Endothelial cell of umbilical vein (primary cell): ENCODE data around the gene PTDSS2. TPM values are rescaled to one million over a fixed set of nuclear protein-coding genes. Genes with fewer than 3 reads are reported as not detected.

Source experiments
- BruUV-seq: library from RNA; stranded (reverse); fragments of 400-500 nt; replicated peaks from 2 replicates; lab custom pipeline; 2021; lab: Mats Ljungman, UMichigan
- CTCF ChIA-PET: fragments of 300-600, 350-600 bp; sonication (Branson Sonifier 250); formaldehyde crosslinking; loops from one replicate; lab custom pipeline; 2021; ENCODE audit warnings: antibody characterized with exemption, inconsistent platforms; lab: Charles Lee
- POLR2A ChIA-PET: fragments of 300-600, 350-600 bp; sonication (Branson Sonifier 250); formaldehyde crosslinking; loops from one replicate; lab custom pipeline; 2021; ENCODE audit warnings: antibody characterized with exemption, inconsistent platforms; lab: Charles Lee
- DNase-seq: peaks from one replicate; pipeline ENCODE4 v3.0.0-alpha.2; 2011; ENCODE audit warnings: low read depth, low spot score
- FAIRE-seq: peaks from 2 replicates; lab custom pipeline; 2011; peaks lifted over from hg19 to GRCh38; lab: Jason Lieb, UNC
- H2AFZ ChIP-seq: 2 replicates; pipeline ENCODE4 v1.6.0; 2012; ENCODE audit warnings: low read depth, low read length, control low read depth, inconsistent platforms
- H3K27ac ChIP-seq: 2 replicates; pipeline ENCODE4 v1.5.1; 2011; ENCODE audit warnings: low read depth, mild to moderate bottlenecking, control low read depth, low read length, moderate library complexity; ENCODE audit not compliant: insufficient read depth
- H3K27me3 ChIP-seq, 2 experiments: 2 replicates each; pipeline versions ENCODE4 v1.6.0 to v1.6.1; 2011; ENCODE audit warnings: low read length in 2 of 2, mixed read lengths in 1 of 2; ENCODE audit not compliant: control insufficient read depth in 2 of 2, insufficient read depth in 2 of 2
- H3K36me3 ChIP-seq, 2 experiments: 2 replicates in 1 of 2; 3 replicates in 1 of 2; pipeline ENCODE4 v1.5.1; 2011; ENCODE audit warnings: low read length in 2 of 2, mild to moderate bottlenecking in 1 of 2, moderate library complexity in 1 of 2; ENCODE audit not compliant: control insufficient read depth in 2 of 2, insufficient read depth in 2 of 2; ENCODE audit errors: extremely low read depth in 1 of 2
- H3K4me1 ChIP-seq: 3 replicates; pipeline ENCODE4 v1.5.1; 2011; ENCODE audit warnings: mild to moderate bottlenecking, low read length; ENCODE audit not compliant: control insufficient read depth, insufficient read depth; ENCODE audit errors: extremely low read depth
- H3K4me2 ChIP-seq: 2 replicates; pipeline ENCODE4 v1.6.1; 2011; ENCODE audit warnings: low read length, control low read depth, mixed read lengths; ENCODE audit not compliant: insufficient read depth
- H3K4me3 ChIP-seq, 3 experiments: fragments of 200-600 bp in 1 of 3; sonication (generic), shearing (Covaris generic) in 1 of 3; replicated peaks in 1 of 3; 2 replicates each; pipeline ENCODE4 v1.5.1; 2011 to 2016; ENCODE audit warnings: control low read depth in 3 of 3, low read length in 3 of 3, mild to moderate bottlenecking in 2 of 3, inconsistent platforms in 1 of 3, low read depth in 1 of 3, moderate library complexity in 1 of 3; ENCODE audit not compliant: insufficient read depth in 1 of 3
- H3K79me2 ChIP-seq: 2 replicates; pipeline ENCODE4 v1.6.0; 2012; ENCODE audit warnings: low read length, inconsistent platforms; ENCODE audit not compliant: control insufficient read depth, insufficient read depth
- H3K9ac ChIP-seq: replicated peaks from 2 replicates; pipeline ENCODE3; 2011; ENCODE audit warnings: low read length, control low read depth; ENCODE audit not compliant: insufficient read depth; ENCODE audit errors: extremely low read depth
- H3K9me1 ChIP-seq: replicated peaks from 3 replicates; pipeline ENCODE4 v1.6.0; 2011; ENCODE audit warnings: mild to moderate bottlenecking, low read length; ENCODE audit not compliant: control insufficient read depth, insufficient read depth; ENCODE audit errors: extremely low read depth
- H3K9me3 ChIP-seq: replicated peaks from 2 replicates; pipeline ENCODE4 v1.5.1; 2012; ENCODE audit warnings: low read length, inconsistent platforms; ENCODE audit not compliant: control insufficient read depth, insufficient read depth
- H4K20me1 ChIP-seq: replicated peaks from 2 replicates; pipeline ENCODE3; 2011; ENCODE audit warnings: mild to moderate bottlenecking, low read length; ENCODE audit not compliant: control insufficient read depth, insufficient read depth; ENCODE audit errors: extremely low read depth
- FOS ChIP-seq: IDR thresholded peaks from 2 replicates; pipeline ENCODE4 v1.6.1; 2011; ENCODE audit warnings: mild to moderate bottlenecking, low read length, moderate library complexity, borderline replicate concordance; ENCODE audit not compliant: insufficient read depth
- GATA2 ChIP-seq: IDR thresholded peaks from 2 replicates; pipeline ENCODE4 v1.7.0; 2011; ENCODE audit warnings: low read depth, mild to moderate bottlenecking, moderate library complexity, mixed read lengths, low read length; ENCODE audit not compliant: insufficient read length, insufficient read depth
- POLR2AphosphoS5 ChIP-seq: IDR thresholded peaks from 2 replicates; pipeline ENCODE4 v1.6.1; 2012; ENCODE audit warnings: low read depth, mild to moderate bottlenecking, control low read depth, low read length, moderate library complexity; ENCODE audit not compliant: insufficient read depth
- dilution Hi-C: fragments of 300-500 bp; cut with MboI; formaldehyde crosslinking; loops from one replicate; pipeline ENCODE4 v1.15.0; 2019; ENCODE audit warnings: low sequenced_read_pairs; ENCODE audit not compliant: extremely low pct_ligation_motif_present
- intact Hi-C: fragments of 100-400 bp; cut with micrococcal nuclease; formaldehyde crosslinking; loops from one replicate; pipeline ENCODE4 v1.10.0; 2022
- polyA plus RNA-seq, 4 experiments: library from polyadenylated mRNA; depleted of rRNA in 3 of 4; stranded (reverse) in 3 of 4; unstranded in 1 of 4; fragments of >200 nt; gene quantifications; 2 replicates each; pipeline versions ENCODE4 v1.2.1 to v1.2.3, GENCODE V29; 2011 to 2012; ENCODE audit warnings: missing spikeins in 1 of 4
- total RNA-seq: library from RNA; stranded (reverse); gene quantifications from 2 replicates; pipeline ENCODE4 v1.2.3, GENCODE V29; 2021
- TF ChIP-seq, protein P1 (sequence below), 2 donors: IDR thresholded peaks; 1 replicate in 1 of 2; 2 replicates in 1 of 2; pipeline ENCODE4 v1.5.1; 2011; ENCODE audit warnings: low read length in 2 of 2, mild to moderate bottlenecking in 2 of 2, moderate library complexity in 2 of 2, control low read depth in 1 of 2, inconsistent platforms in 1 of 2, low read depth in 1 of 2; ENCODE audit not compliant: insufficient read depth in 1 of 2; ENCODE audit errors: extremely low read depth in 1 of 2

Gene PTDSS2
- total and polyA plus RNA-seq, 2 donors (not counting 3 experiments of a cell fraction or from before 2014, with no cell fraction given), result 41.4 to 46.8 TPM

- dilution Hi-C loops, result no loop called here
- no peak for TF ChIP-seq GATA2
- no peak for TF ChIP-seq FOS
- TF ChIP-seq, protein P1, sequence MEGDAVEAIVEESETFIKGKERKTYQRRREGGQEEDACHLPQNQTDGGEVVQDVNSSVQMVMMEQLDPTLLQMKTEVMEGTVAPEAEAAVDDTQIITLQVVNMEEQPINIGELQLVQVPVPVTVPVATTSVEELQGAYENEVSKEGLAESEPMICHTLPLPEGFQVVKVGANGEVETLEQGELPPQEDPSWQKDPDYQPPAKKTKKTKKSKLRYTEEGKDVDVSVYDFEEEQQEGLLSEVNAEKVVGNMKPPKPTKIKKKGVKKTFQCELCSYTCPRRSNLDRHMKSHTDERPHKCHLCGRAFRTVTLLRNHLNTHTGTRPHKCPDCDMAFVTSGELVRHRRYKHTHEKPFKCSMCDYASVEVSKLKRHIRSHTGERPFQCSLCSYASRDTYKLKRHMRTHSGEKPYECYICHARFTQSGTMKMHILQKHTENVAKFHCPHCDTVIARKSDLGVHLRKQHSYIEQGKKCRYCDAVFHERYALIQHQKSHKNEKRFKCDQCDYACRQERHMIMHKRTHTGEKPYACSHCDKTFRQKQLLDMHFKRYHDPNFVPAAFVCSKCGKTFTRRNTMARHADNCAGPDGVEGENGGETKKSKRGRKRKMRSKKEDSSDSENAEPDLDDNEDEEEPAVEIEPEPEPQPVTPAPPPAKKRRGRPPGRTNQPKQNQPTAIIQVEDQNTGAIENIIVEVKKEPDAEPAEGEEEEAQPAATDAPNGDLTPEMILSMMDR (IDR thresholded peaks at IDR 0.05; ENCODE audit: extremely low read depth in 1 of 2, insufficient read depth in 1 of 2, low read depth in 1 of 2, low read length in 2 of 2), result no peak
- no peak for TF ChIP-seq POLR2AphosphoS5
- Histone ChIP-seq H3K4me2 (no peak overlapping the region), H3K9me3 (no peaks in the 10 kb centered on the region), H3K36me3 (peaks cover 0 to 15% of the 10 kb centered on the region in 2 experiments), H2AFZ (no peak overlapping the region), H3K4me3 (no peak overlapping the region), H3K79me2 (peaks cover 13% of the 10 kb centered on the region), H4K20me1 (no peaks in the 10 kb centered on the region), H3K27me3 (no peaks in the 10 kb centered on the region), H3K4me1 (no peaks in the 10 kb centered on the region), H3K27ac (no peak overlapping the region), H3K9ac (no peak overlapping the region), H3K9me1 (no peaks in the 10 kb centered on the region)
- intact Hi-C loops, result no loop called here
- no peak for FAIRE-seq
- ChIA-PET CTCF (no interaction called here), POLR2A (no interaction called here)
- no TSS peak for BruUV-seq
- no peak for DNase-seq
Measured at GRCh38 chr11:462107-462890, 12.2 kb downstream of the PTDSS2 start.
